B cell (primary cell): ENCODE data around the gene C13orf42. TPM values are rescaled to one million over a fixed set of nuclear protein-coding genes. Genes with fewer than 3 reads are reported as not detected.

Source experiments
- ATAC-seq: fragments of 200-7000 bp; cut with Tn5 transposase; one replicate; pipeline ENCODE4 v1.10.0; 2021; ENCODE audit warnings: low read depth, mild to moderate bottlenecking, moderate number of reproducible peaks, moderate library complexity
- CTCF ChIA-PET: fragments of 350-600 bp; sonication (Branson Sonifier 250); formaldehyde crosslinking; loops from one replicate; lab custom pipeline; 2021; ENCODE audit warnings: antibody characterized with exemption, inconsistent platforms; lab: Charles Lee
- POLR2A ChIA-PET: fragments of 350-600 bp; sonication (Branson Sonifier 250); formaldehyde crosslinking; loops from one replicate; lab custom pipeline; 2021; ENCODE audit warnings: antibody characterized with exemption; lab: Charles Lee
- DNase-seq: peaks from one replicate; pipeline ENCODE4 v3.0.0; 2013
- H2AFZ ChIP-seq: 2 replicates; pipeline ENCODE4 v1.6.1; 2012; ENCODE audit warnings: mild to moderate bottlenecking, low read depth, low read length; ENCODE audit not compliant: insufficient read depth, poor library complexity, severe bottlenecking
- H3K27ac ChIP-seq, 2 donors: 1 replicate in 1 of 2; 2 replicates in 1 of 2; pipeline ENCODE4 v1.5.1; 2012 to 2013; ENCODE audit warnings: low read length in 2 of 2, mild to moderate bottlenecking in 2 of 2, moderate library complexity in 1 of 2
- H3K27me3 ChIP-seq, 4 experiments: fragments of 200-600 bp in 1 of 4; sonication (generic) in 1 of 4; replicated peaks in 1 of 4; 1 replicate in 2 of 4; 2 replicates in 2 of 4; pipeline versions ENCODE4 v1.6.1 to v1.7.0; 2013 to 2016; ENCODE audit warnings: low read length in 3 of 4, mild to moderate bottlenecking in 2 of 4, mixed read lengths in 1 of 4, moderate library complexity in 1 of 4; ENCODE audit not compliant: insufficient read depth in 4 of 4, control insufficient read depth in 3 of 4; ENCODE audit errors: control extremely low read depth in 1 of 4
- H3K36me3 ChIP-seq, 2 experiments: replicated peaks in 1 of 2; 1 replicate in 1 of 2; 2 replicates in 1 of 2; pipeline versions ENCODE4 v1.6.1 to v1.7.1; 2013; ENCODE audit warnings: low read length in 1 of 2; ENCODE audit not compliant: insufficient read depth in 2 of 2, control insufficient read depth in 1 of 2; ENCODE audit errors: control extremely low read depth in 1 of 2, extremely low read depth in 1 of 2
- H3K4me1 ChIP-seq, 2 donors: fragments of 200-600 bp in 1 of 2; sonication (generic) in 1 of 2; 1 replicate in 1 of 2; 2 replicates in 1 of 2; pipeline versions ENCODE4 v1.5.1 to v1.6.1; 2013 to 2017; ENCODE audit warnings: low read length in 2 of 2; ENCODE audit not compliant: control insufficient read depth in 2 of 2, insufficient read depth in 2 of 2
- H3K4me2 ChIP-seq: replicated peaks from 2 replicates; pipeline ENCODE3; 2012; ENCODE audit warnings: mild to moderate bottlenecking, low read depth, low read length; ENCODE audit not compliant: poor library complexity, severe bottlenecking
- H3K4me3 ChIP-seq, 5 experiments: fragments of 200-600 bp in 1 of 5; sonication (generic) in 1 of 5; 1 replicate in 3 of 5; 2 replicates in 2 of 5; pipeline versions ENCODE4 v1.5.1 to v1.7.0; 2011 to 2016; ENCODE audit warnings: low read length in 4 of 5, mild to moderate bottlenecking in 4 of 5, low read depth in 2 of 5, control low read depth in 1 of 5, moderate library complexity in 1 of 5; ENCODE audit not compliant: insufficient read depth in 1 of 5; ENCODE audit errors: control extremely low read depth in 1 of 5, extremely low read depth in 1 of 5
- H3K79me2 ChIP-seq: fragments of 200-600 bp; sonication (generic); one replicate; pipeline ENCODE4 v1.6.0; 2016; ENCODE audit warnings: low read length; ENCODE audit not compliant: control insufficient read depth, insufficient read depth
- H3K9ac ChIP-seq: fragments of 200-600 bp; sonication (generic); 2 replicates; pipeline ENCODE4 v1.6.1; 2017; ENCODE audit warnings: mild to moderate bottlenecking, low read length, moderate library complexity
- H3K9me3 ChIP-seq, 3 donors: one replicate each; pipeline versions ENCODE4 v1.6.1 to v1.7.1; 2013; ENCODE audit warnings: low read length in 2 of 3; ENCODE audit not compliant: control insufficient read depth in 2 of 3, insufficient read depth in 1 of 3; ENCODE audit errors: control extremely low read depth in 1 of 3
- H4K20me1 ChIP-seq: 2 replicates; pipeline ENCODE4 v1.6.0; 2012; ENCODE audit warnings: mild to moderate bottlenecking, low read length; ENCODE audit not compliant: insufficient read depth, control insufficient read depth, poor library complexity, severe bottlenecking
- H3K27ac Mint-ChIP-seq: one replicate; pipeline ENCODE4 v1.8.0; 2021; ENCODE audit warnings: mixed read lengths
- H3K27me3 Mint-ChIP-seq: one replicate; pipeline ENCODE4 v1.8.0; 2021; ENCODE audit warnings: mixed read lengths
- H3K4me1 Mint-ChIP-seq: one replicate; pipeline ENCODE4 v1.8.0; 2021; ENCODE audit warnings: mixed read lengths
- H3K4me3 Mint-ChIP-seq: one replicate; pipeline ENCODE4 v1.8.0; 2021; ENCODE audit warnings: mixed read lengths
- H3K9me3 Mint-ChIP-seq: one replicate; pipeline ENCODE4 v1.8.0; 2022; ENCODE audit warnings: mixed read lengths; ENCODE audit not compliant: insufficient read depth
- EZH2 ChIP-seq: IDR thresholded peaks from 2 replicates; pipeline ENCODE4 v1.6.1; 2012; ENCODE audit warnings: borderline replicate concordance, low read depth, mild to moderate bottlenecking, moderate library complexity, low read length; ENCODE audit not compliant: insufficient read depth, poor library complexity, severe bottlenecking
- WGBS: methylation state at CpG from one replicate; pipeline ENCODE4 v1.1.5; 2013; ENCODE audit warnings: missing lambda C conversion rate; ENCODE audit not compliant: insufficient coverage; 5-methylcytosine and 5-hydroxymethylcytosine counted together
- intact Hi-C: fragments of 100-400 bp; cut with micrococcal nuclease; formaldehyde crosslinking; loops from one replicate; pipeline ENCODE4 v1.10.0; 2022
- polyA plus RNA-seq: library from polyadenylated mRNA; depleted of rRNA; stranded (reverse); fragments of >200 nt; gene quantifications from 2 replicates; pipeline ENCODE4 v1.2.3, GENCODE V29; 2012
- total RNA-seq, 2 donors: library from RNA; stranded (reverse); fragments of 120-200 nt in 1 of 2; gene quantifications; 1 replicate in 1 of 2; 2 replicates in 1 of 2; pipeline versions ENCODE4 v1.2.3 to v1.2.4, GENCODE V29; 2013 to 2022
- TF ChIP-seq, protein P1 (sequence below): fragments of 200-600 bp; IDR thresholded peaks from one replicate; pipeline ENCODE4 v1.8.0; 2022; ENCODE audit warnings: antibody characterized with exemption, mild to moderate bottlenecking

The C13orf42 gene
- total and polyA plus RNA-seq, 2 donors (not counting 1 experiment from before 2014, with no cell fraction given): not detected

DNA sequence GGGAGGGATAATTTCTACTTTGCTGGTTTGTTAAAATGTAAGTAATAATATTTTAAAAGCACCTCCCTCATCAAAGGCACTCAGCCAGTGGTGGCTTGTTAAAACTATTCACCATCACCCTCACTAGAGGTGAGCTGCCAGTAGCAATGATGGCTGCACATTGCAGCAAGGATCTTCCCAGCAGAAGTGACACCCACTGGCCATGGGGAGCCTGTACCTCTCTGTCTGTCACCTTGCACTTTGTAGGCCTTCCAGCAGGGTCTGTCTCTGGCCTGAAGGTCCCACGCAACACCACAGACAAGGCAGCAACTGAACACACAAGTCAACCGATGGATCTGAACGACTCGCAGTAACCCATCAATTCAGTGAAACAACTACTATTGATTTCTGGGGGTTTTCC, 47.3 kb upstream of the C13orf42 start:
- H4K20me1 ChIP-seq: no peaks in the 10 kb centered on the region
- no peak overlapping the region for H3K4me3 ChIP-seq
- 90% methylated on average over 2 of the region's 4 CpGs for WGBS
- no peak for TF ChIP-seq EZH2
- no peaks in the 10 kb centered on the region for H3K9me3 Mint-ChIP-seq
- ATAC-seq: no peak
- no peak overlapping the region for H3K4me3 Mint-ChIP-seq
- H3K4me2 ChIP-seq: no peak overlapping the region
- H2AFZ ChIP-seq: no peak overlapping the region
- no peaks in the 10 kb centered on the region for H3K4me1 Mint-ChIP-seq
- peaks cover 11% of the 10 kb centered on the region for H3K27me3 Mint-ChIP-seq
- POLR2A ChIA-PET: no interaction called here
- H3K4me1 ChIP-seq: no peaks in the 10 kb centered on the region
- intact Hi-C loops: no loop called here
- DNase-seq: no peak
- CTCF ChIA-PET: no interaction called here
- H3K9ac ChIP-seq: no peak overlapping the region
- H3K36me3 ChIP-seq: no peaks in the 10 kb centered on the region
- no peaks in the 10 kb centered on the region for H3K27me3 ChIP-seq
- H3K9me3 ChIP-seq: no peaks in the 10 kb centered on the region
- no peak overlapping the region for H3K27ac Mint-ChIP-seq
- H3K27ac ChIP-seq: no peak overlapping the region
- H3K79me2 ChIP-seq: no peaks in the 10 kb centered on the region

DNA sequence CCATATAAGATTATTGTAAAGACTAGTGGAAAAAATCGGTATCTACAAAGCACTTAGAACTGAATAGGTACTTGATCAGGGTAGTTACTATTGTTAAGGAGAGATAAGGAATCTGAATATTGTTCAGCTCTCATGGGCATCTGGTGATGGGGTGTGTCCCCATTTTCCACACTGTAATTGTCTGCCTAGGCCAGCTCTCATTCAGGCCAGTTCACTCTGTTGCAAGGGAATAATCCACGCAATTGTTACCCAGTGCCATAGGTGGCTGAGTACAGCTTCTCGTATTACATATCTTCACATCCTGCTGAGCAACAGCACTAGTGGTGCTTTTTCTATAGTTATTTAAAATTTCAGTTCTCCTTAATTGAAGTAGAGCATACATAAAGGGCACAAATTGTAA, 45.6 kb upstream of the C13orf42 start:
- CTCF ChIA-PET: interaction anchor here (1.2 to 2.2 kb wide), 2 partner anchors 31 to 130 kb away, joined by 5 read pairs; no protein-coding TSS in a partner anchor

More for the DNA sequence above, 45.6 kb upstream of the C13orf42 start:
- Histone ChIP-seq H3K9ac (no peak overlapping the region), H3K27ac (no peak overlapping the region), H3K79me2 (no peaks in the 10 kb centered on the region), H3K4me1 (no peaks in the 10 kb centered on the region), H3K9me3 (no peaks in the 10 kb centered on the region), H3K4me3 (no peak overlapping the region), H4K20me1 (no peaks in the 10 kb centered on the region), H2AFZ (no peak overlapping the region), H3K4me2 (no peak overlapping the region), H3K27me3 (no peaks in the 10 kb centered on the region), H3K36me3 (no peaks in the 10 kb centered on the region)
- POLR2A ChIA-PET: no interaction called here
- no peak for TF ChIP-seq EZH2
- TF ChIP-seq, protein P1, sequence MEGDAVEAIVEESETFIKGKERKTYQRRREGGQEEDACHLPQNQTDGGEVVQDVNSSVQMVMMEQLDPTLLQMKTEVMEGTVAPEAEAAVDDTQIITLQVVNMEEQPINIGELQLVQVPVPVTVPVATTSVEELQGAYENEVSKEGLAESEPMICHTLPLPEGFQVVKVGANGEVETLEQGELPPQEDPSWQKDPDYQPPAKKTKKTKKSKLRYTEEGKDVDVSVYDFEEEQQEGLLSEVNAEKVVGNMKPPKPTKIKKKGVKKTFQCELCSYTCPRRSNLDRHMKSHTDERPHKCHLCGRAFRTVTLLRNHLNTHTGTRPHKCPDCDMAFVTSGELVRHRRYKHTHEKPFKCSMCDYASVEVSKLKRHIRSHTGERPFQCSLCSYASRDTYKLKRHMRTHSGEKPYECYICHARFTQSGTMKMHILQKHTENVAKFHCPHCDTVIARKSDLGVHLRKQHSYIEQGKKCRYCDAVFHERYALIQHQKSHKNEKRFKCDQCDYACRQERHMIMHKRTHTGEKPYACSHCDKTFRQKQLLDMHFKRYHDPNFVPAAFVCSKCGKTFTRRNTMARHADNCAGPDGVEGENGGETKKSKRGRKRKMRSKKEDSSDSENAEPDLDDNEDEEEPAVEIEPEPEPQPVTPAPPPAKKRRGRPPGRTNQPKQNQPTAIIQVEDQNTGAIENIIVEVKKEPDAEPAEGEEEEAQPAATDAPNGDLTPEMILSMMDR: no peak
- intact Hi-C loops: no loop called here
- no CpG with 5 or more reads among the region's 3 CpGs for WGBS
- Mint-ChIP-seq H3K27me3 (peaks cover 15% of the 10 kb centered on the region), H3K4me3 (no peak overlapping the region), H3K4me1 (no peaks in the 10 kb centered on the region), H3K27ac (no peak overlapping the region), H3K9me3 (no peaks in the 10 kb centered on the region)
- no peak for DNase-seq
- no peak for ATAC-seq
